AG09309 (cell line): ENCODE measurements around the gene PPP3CA.

Experiments
- DNase-seq: peaks from one replicate; pipeline ENCODE4 v3.0.0-alpha.2; 2010; ENCODE audit warnings: low read depth
- H3K4me3 ChIP-seq: 2 replicates; pipeline ENCODE4 v1.5.1; 2011; ENCODE audit warnings: mild to moderate bottlenecking, low read depth, low read length, moderate library complexity; ENCODE audit not compliant: control insufficient read depth
- CTCF ChIP-seq: IDR thresholded peaks from 2 replicates; pipeline ENCODE4 v1.5.1; 2011; ENCODE audit warnings: mild to moderate bottlenecking, low read depth, low read length, inconsistent platforms; ENCODE audit not compliant: insufficient read depth, control insufficient read depth; ENCODE audit errors: missing control alignments

PPP3CA gene

GRCh38 chr4:101089168-101089567 lies 258.2 kb downstream of the PPP3CA start:
- no peak overlapping the region for H3K4me3 ChIP-seq
- DNase-seq: no peak
- TF ChIP-seq CTCF: no peak

- no peak for DNase-seq
- TF ChIP-seq CTCF: no peak
- H3K4me3 ChIP-seq: no peak overlapping the region
Observed at GRCh38 chr4:101086801-101087586, 260.3 kb downstream of the PPP3CA start.

GRCh38 chr4:101083131-101083530 lies 264.2 kb downstream of the PPP3CA start:
- DNase-seq: no peak
- TF ChIP-seq CTCF: no peak

GRCh38 chr4:101081695-101082369 lies 265.5 kb downstream of the PPP3CA start:
- TF ChIP-seq CTCF: no peak
- DNase-seq: no peak
- H3K4me3 ChIP-seq: no peak overlapping the region

More at GRCh38 chr4:101083131-101083530, 264.2 kb downstream of the PPP3CA start:
- H3K4me3 ChIP-seq: no peak overlapping the region

- H3K4me3 ChIP-seq: no peak overlapping the region
- no peak for TF ChIP-seq CTCF
- DNase-seq: no peak
Observed at GRCh38 chr4:101081166-101081565, 266.2 kb downstream of the PPP3CA start.

GRCh38 chr4:101078950-101079349 lies 268.4 kb downstream of the PPP3CA start:
- H3K4me3 ChIP-seq: no peak overlapping the region
- no peak for TF ChIP-seq CTCF

More at GRCh38 chr4:101078950-101079349, 268.4 kb downstream of the PPP3CA start:
- DNase-seq: no peak
